ENCODE results near the gene LEFTY1.

Gene LEFTY1

GRCh38 chr1:225915538-225915991, 26.6 kb upstream of the LEFTY1 start:
- no peak for DNase-seq

DNA sequence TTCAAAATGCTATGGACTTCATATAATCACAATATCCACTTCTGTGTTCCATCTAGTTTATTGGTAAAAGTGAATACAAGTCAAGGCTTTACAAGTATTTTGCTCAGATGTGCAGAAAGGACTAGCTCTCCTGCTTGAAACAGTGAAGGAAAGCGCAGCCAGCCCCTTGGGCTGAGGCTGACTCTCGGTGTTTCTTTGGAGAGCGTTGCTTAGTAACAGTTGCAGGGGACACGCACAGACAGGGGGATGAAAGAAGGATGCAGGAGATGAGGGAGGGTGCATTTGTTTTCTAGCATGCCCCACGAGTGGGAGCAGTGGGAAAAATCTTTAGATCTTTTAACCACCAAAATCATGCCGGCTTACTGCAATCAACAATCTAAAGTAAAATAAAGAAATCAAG, 26.0 kb upstream of the LEFTY1 start:
- no peak for DNase-seq

GRCh38 chr1:225914391-225914790, 25.4 kb upstream of the LEFTY1 start:
- no peak for DNase-seq

DNA sequence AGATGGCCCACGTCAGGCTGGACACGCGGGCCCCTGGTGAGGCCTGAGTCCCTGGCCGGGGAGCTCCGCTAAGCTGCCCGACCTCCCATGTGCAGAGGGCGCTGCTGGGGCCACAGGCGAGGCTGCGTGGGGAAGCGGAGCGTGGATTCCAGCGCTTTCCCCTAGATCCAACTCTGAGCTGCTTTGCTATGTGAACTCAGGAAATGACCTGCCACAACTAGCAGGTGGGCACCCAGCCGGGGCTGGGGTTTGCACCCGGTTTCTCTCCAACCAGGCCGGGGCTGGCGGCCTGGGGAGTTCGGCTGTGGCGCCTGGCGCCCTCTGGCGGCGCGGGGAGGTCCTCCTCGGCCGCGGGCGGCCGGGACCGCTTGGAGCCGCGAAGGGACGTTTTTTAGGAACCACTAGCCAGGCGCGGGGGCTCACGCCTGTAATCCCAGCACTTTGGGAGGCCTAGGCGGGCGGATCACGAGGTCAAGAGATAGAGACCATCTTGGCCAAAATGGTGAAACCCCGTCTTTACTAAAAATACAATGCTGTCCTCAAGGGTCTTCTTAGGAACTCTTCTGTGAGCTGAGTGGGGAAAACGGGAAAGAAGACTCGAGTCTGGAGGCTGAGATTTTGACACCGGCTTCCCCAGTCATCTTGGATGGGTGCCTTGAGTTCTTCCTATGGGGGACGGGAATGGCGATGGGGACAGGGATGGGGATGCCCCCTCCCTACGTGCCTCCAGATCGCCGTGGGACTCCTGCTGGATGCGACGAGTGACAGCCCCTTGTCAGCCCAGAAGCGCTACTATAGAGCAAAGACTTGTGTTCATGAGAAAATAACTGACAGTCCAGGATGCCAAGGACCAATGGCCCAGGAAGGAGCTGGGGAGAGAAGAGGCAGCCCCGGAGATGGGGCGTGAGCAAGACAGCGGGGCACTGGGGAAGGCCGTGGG, 22.5 kb upstream of the LEFTY1 start:
- peak; percentile 67 for DNase-seq

DNA sequence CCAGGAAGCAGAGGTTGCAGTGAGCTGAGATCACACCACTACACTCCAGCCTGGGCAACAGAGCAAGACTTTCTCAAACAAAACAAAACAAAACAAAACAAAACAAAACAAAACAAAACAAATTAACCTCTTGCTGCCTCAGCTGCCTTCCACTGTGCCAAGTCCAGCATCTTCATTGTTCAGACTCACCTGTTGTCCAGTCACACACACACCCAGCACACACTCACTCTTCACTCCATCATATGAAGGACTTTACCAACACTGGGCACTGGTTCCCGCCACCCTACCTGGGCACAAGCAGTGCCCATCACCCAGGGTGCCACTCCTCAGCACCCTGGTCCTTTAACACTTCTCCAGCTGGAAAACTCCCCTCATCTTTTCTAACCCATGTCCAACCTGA, 20.5 kb upstream of the LEFTY1 start:
- DNase-seq, result no peak

- DNase-seq, result no peak
Observed at GRCh38 chr1:225908773-225909172, 19.8 kb upstream of the LEFTY1 start.

GRCh38 chr1:225908013-225908640, 19.2 kb upstream of the LEFTY1 start:
- DNase-seq, result no peak

DNA sequence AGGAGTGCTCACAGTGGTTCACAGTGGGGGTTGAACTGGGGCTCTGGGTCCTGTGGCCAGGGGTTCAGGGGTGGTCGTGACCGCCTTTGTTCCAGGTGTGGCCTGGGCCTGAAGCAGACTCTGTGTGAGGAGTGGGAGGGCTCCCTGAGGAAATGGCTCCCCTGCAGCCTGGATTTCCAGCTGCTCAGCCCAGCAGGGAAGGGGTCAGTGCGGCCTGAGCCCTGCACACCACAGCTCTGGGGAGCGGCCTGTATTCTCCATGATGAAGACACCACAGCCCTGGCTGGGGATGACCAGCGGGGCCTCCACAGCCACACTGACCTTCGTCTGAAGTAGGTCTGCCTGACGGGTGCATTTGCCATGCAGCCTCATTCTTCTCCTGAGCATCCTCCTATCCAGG, 18.4 kb upstream of the LEFTY1 start:
- DNase-seq, result no peak

DNA sequence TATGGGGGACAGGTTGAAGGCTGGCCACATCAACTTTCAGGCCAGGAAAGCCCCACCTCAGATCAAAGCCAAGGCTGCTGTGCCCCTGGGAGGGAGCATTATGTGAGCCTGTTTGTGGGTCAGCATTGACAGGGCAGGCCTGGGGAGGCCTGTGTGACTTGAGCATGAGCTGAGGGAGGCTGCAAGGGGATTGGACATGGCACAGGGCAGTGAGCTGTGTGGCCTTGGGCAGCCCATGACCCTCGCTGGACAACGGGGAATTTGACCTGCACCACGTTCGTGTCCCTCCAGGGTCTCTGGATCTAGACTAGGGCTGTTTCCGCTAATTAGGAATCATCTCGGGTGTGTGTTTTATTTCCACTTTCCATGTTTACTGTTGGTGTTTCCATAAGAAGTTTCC, 17.5 kb upstream of the LEFTY1 start:
- DNase-seq, result no peak

DNA sequence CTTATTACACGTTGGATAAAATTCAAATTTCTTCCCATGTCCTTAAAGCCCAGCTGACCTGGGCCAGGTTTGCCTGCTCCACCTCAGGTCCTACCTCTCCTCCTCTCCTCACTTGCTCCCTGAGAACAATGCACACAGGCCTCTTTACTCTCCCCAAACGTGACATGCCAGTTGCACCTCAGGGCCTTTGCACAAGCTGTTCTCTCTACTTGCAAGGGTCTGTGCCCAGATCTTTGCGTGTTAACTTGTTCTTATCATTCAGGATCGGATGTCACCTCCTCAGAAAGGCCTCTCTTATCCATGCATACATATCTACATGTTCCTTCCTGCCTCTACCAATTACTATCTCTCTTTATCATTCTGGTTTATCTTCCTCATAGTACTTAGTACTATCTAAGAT, 14.7 kb upstream of the LEFTY1 start:
- no peak for DNase-seq

DNA sequence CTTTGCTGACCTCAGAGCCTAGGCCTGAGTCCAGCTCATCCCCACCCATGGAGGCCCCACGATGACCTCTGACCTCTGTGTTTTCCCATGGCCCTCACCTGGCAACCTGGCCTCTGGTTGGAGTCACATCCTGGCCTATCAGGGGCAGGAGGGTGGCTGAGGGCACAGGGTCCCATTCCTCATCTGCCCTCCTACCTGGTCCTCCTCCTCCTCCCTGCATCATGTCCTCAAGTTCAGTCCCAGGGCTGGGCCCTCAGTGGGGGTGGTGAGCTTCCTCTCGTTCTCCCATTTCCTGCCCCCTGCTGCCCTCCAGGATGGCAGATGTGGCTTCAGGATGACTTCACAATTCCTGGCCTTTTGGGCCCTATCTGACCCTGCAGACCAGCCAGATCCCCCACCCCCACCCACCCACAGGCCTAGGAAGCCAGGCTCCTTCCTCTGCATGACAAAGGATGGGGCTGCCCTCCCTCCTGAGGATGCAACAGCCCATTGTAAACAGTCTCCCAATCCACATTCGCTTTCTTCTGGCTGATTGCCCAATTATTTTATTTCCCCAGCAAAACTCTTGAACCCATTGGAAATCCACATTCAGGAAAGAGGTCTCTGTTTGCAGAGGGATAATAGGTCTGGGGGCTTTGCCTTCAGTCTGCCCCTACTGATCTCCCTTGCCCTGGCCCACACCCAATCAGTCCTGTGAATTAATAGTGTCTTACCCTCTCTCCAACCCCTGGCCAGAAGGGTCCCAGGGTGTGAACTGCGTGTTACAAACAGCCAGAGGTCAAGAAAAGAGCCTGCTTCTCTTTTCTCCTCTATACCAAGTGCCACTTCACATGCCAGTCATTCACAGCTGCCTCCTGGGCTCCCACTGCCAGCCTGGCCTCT, 10.3 kb upstream of the LEFTY1 start:
- no peak for DNase-seq

- DNase-seq, result peak; percentile 55
Observed at GRCh38 chr1:225897595-225898514, 8.9 kb upstream of the LEFTY1 start.

DNA sequence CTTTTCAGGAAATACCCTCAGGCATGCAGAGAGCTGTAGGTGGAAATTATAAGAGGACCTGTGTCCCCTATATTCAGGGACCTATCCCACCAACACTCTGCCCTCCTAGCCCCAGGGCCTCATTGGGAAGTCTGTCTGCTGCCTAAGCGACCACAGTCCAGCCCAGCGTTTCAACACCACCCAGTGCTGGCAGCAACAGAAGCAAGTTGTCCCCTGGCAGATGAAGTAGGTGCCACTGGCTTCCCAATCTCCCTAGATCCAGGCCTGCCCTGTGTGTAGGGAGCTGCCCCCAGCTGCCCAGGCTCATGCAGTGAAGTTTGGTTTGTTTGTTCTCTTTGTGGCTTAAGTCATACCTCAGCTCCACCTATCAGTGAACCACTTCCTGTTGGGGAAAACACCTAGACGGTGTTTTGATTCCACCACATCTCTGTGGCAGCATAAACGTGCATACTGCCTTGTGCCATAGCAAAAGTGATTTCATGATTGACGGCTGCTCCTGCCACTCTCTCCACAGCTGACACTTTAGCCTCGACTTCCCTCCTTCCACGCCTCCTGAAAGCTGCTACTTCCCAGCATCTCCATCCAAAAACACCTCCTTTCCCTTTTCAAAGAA, 8.1 kb upstream of the LEFTY1 start:
- peak; percentile 81 for DNase-seq

DNA sequence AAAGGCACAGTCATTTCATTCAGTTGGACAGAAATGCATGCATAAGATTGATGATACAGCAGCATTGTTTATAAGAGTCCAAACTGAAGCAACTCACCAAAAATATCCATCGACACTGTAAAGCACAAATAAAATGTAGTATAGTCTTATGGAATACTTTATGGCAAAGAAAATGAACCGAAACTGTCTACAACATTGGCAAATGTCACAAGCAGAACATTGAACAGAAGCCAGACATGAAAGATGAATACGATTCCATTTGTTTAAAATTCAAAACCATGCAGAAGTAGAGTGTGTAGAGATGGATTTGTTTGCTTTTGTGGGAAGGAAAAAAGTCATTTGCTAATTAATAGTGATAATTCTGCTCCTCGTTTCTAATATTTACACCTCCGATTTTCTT, 7.5 kb upstream of the LEFTY1 start:
- no peak for DNase-seq

- DNase-seq, result no peak
Observed at GRCh38 chr1:225892307-225892706, 3.4 kb upstream of the LEFTY1 start.

GRCh38 chr1:225891229-225891972, 2.5 kb upstream of the LEFTY1 start:
- no peak for DNase-seq

DNA sequence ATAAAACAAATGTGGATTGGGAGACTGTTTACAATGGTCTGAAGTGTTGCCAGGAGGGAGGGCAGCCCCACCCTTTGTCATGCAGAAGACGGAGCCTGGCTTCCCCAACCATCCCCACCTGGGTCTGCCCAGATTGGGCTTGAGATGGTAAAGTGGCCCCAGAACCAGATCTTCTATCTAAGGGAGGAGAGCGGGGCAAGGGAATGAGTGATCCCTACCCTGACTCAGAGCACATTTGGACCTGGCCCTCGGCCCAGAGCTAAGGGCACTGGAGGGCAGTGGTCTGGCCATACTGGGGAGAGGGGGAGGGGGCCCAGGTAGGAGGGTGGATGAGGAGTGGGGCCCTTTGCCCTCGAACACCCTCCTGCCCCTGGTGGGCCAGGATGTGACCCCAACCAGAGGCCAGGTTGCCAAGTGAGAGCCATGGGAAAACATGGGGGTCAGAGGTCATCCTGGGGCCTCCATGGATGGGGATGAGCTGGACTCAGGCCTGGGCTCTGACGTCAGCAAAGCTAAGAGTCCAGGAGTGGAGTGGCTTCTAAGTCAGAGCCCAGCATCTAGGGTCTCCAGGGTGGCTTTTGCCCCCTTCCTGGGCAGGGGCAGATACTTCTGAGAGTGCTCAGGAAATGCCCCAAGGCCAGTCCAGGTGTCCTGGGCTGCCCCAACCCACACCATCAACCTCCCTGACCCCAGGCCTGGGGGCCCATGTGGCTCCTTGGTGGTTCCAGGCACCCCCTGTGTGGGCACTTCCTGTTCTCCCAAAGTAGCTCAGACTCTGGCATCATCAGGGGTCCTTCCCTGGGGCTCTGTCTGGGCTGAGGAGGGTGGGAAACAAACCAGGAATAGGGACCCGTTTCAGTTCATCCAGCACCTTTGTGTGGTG, 1.6 kb upstream of the LEFTY1 start:
- DNase-seq, result no peak

GRCh38 chr1:225889743-225890142, 797 bp upstream of the LEFTY1 start:
- no peak for DNase-seq

DNA sequence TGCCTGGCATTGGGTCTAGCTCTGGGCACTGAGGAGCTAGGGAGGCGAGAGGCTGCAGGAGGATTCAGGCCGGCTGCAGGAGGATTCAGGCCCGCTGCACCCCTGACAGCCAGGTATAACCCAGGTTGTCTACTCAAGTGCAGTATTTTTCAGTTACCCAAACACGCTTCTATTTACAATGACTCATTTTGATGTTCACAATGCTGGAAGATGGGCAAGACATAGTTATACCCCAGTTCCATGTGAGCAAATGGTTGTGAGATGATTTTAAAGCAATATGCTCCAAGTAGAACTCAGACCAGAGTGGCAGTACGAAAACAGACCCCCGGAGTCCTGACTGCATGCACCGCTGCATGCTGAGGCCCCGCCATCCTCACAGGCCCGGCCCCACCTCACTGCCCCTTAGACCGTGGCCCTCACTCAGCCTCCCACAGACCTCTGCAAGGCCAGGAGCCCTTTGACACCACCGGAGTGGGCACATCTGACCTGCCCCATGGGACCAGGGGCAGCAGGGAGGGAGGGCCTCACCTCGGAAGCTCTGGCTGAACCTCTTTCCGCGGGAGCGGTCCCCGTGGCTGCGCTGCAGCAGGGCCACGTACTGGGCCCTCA, 553 bp downstream of the LEFTY1 start:
- DNase-seq, result no peak
